LNCaP clone FGC (cell line): Measurements from ENCODE around the gene BARHL2.

Experiments
- DNase-seq: peaks from one replicate; pipeline ENCODE4 v3.0.0-alpha.2; 2011; ENCODE audit warnings: low read depth
- H3K4me3 ChIP-seq: 2 replicates; pipeline ENCODE4 v1.5.1; 2011; ENCODE audit warnings: mild to moderate bottlenecking, low read depth, low read length, control low read depth
- CTCF ChIP-seq: IDR thresholded peaks from 2 replicates; pipeline ENCODE4 v1.5.1; 2012; ENCODE audit warnings: mild to moderate bottlenecking; ENCODE audit not compliant: control insufficient read depth, insufficient read depth; ENCODE audit errors: extremely low read depth

The BARHL2 gene

GRCh38 chr1:90724361-90724760 is 7.3 kb upstream of the BARHL2 start:
- no peak overlapping the region for H3K4me3 ChIP-seq
- DNase-seq, result no peak
- no peak for TF ChIP-seq CTCF

- no peak for TF ChIP-seq CTCF
- H3K4me3 ChIP-seq, result no peak overlapping the region
- no peak for DNase-seq
Observed at GRCh38 chr1:90723590-90724108, 6.5 kb upstream of the BARHL2 start.

GRCh38 chr1:90722874-90723589 is 5.9 kb upstream of the BARHL2 start:
- DNase-seq, result no peak
- H3K4me3 ChIP-seq, result no peak overlapping the region
- TF ChIP-seq CTCF, result no peak

GRCh38 chr1:90721210-90722194 is 4.4 kb upstream of the BARHL2 start:
- peak; percentile 43 for DNase-seq
- no peak overlapping the region for H3K4me3 ChIP-seq
- TF ChIP-seq CTCF, result peak; percentile 95

GRCh38 chr1:90720145-90720636 is 3.1 kb upstream of the BARHL2 start:
- DNase-seq, result no peak
- no peak for TF ChIP-seq CTCF
- no peak overlapping the region for H3K4me3 ChIP-seq

GRCh38 chr1:90719330-90720144 is 2.4 kb upstream of the BARHL2 start:
- TF ChIP-seq CTCF, result no peak
- DNase-seq, result no peak
- H3K4me3 ChIP-seq, result no peak overlapping the region
